ENCODE results near the gene ZNF468. TPM values are rescaled to one million over a fixed set of nuclear protein-coding genes. Genes with fewer than 3 reads are reported as not detected.
A peak's percentile ranks its signal among the peaks of the same experiment; 100 is the strongest.
"Not testable (repeated sequence)": the region's sequence is repeated elsewhere in the genome, so short reads cannot be mapped to it uniquely, and the experiment has no call there.

ZNF468 gene
- polyA plus RNA-seq, 1 donor = 37.2 TPM

- H3K9me3 ChIP-seq (ENCODE audit: control insufficient read depth, low read depth, low read length) = peaks cover 18% of the 10 kb centered on the region
- not testable (repeated sequence) for H3K4me3 ChIP-seq (ENCODE audit: low read length); H3K27me3 ChIP-seq (ENCODE audit: control insufficient read depth, insufficient read depth, low read length); H3K36me3 ChIP-seq (ENCODE audit: control insufficient read depth, insufficient read depth, low read length); H3K4me1 ChIP-seq (ENCODE audit: control insufficient read depth, insufficient read depth, low read length); DNase-seq; H3K27ac ChIP-seq (ENCODE audit: low read length)
- no CpG with 5 or more reads among the region's 5 CpGs for WGBS (ENCODE audit: insufficient coverage, low lambda C conversion rate)
Observed at GRCh38 chr19:52833541-52833940, 23.9 kb downstream of the ZNF468 start.

DNA sequence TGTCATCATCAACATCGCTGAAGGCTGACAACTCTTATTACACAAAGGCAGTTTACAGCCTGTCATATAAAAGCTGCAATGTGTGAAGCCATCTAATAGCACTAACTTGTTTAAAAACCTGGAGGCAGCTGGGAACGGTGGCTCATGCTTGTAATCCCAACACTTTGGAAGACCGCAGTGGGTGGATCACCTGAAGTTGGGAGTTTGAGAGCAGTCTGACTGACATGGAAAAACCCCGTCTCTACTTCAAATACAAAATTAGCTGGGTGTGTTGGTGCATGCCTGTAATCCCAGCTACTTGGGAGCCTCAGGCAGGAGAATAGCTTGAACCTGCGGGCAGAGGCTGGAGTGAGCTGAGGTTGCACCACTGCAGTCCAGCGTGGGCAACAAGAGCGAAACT lies 27.6 kb downstream of the ZNF468 start:
- 100% methylated on average over 2 of the region's 7 CpGs for WGBS (ENCODE audit: insufficient coverage, low lambda C conversion rate)
- H3K9me3 ChIP-seq (ENCODE audit: control insufficient read depth, low read depth, low read length); H3K27ac ChIP-seq (ENCODE audit: low read length); H3K27me3 ChIP-seq (ENCODE audit: control insufficient read depth, insufficient read depth, low read length); H3K4me1 ChIP-seq (ENCODE audit: control insufficient read depth, insufficient read depth, low read length); H3K36me3 ChIP-seq (ENCODE audit: control insufficient read depth, insufficient read depth, low read length); H3K4me3 ChIP-seq (ENCODE audit: low read length); DNase-seq: not testable (repeated sequence)

GRCh38 chr19:52825765-52826164 lies 31.7 kb downstream of the ZNF468 start:
- no CpG with 5 or more reads among the region's 5 CpGs for WGBS (ENCODE audit: insufficient coverage, low lambda C conversion rate)
- H3K27ac ChIP-seq (ENCODE audit: low read length) = no peak overlapping the region
- no peaks in the 10 kb centered on the region for H3K27me3 ChIP-seq (ENCODE audit: control insufficient read depth, insufficient read depth, low read length)
- no peaks in the 10 kb centered on the region for H3K36me3 ChIP-seq (ENCODE audit: control insufficient read depth, insufficient read depth, low read length)
- peaks cover 3% of the 10 kb centered on the region for H3K9me3 ChIP-seq (ENCODE audit: control insufficient read depth, low read depth, low read length)
- H3K4me1 ChIP-seq (ENCODE audit: control insufficient read depth, insufficient read depth, low read length) = no peaks in the 10 kb centered on the region
- no peak overlapping the region for H3K4me3 ChIP-seq (ENCODE audit: low read length)
- no peak for DNase-seq

DNA sequence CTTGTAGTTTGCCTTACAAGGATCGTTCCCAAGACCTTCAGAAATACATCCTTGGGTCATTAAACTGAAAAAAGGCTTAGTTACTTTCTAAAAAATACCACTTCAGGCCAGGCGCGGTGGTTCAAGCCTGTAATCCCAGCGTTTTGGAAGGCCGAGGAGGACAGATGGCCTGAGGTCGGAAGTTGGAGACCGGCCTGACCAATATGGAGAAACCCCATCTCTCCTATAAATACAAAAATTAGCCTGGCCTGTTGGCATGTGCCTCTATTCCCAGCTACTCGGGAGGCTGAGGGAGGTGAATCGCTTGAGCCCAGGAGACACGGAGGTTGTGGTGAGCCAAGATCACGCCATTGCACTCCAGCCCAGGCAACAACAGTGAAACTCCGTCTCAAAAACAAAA lies 33.7 kb downstream of the ZNF468 start:
- Histone ChIP-seq H3K9me3 (ENCODE audit: control insufficient read depth, low read depth, low read length) (peaks cover 3% of the 10 kb centered on the region), H3K4me1 (ENCODE audit: control insufficient read depth, insufficient read depth, low read length) (no peaks in the 10 kb centered on the region), H3K27ac (ENCODE audit: low read length) (no peak overlapping the region), H3K27me3 (ENCODE audit: control insufficient read depth, insufficient read depth, low read length) (no peaks in the 10 kb centered on the region), H3K36me3 (ENCODE audit: control insufficient read depth, insufficient read depth, low read length) (no peaks in the 10 kb centered on the region), H3K4me3 (ENCODE audit: low read length) (no peak overlapping the region)
- DNase-seq = no peak
- 100% methylated on average over 1 of the region's 12 CpGs for WGBS (ENCODE audit: insufficient coverage, low lambda C conversion rate)

GRCh38 chr19:52821204-52821960 lies 36.0 kb downstream of the ZNF468 start, which contains the start of gene ZNF28:
Gene ZNF28, minus strand, starts transcription at chr19:52821633. Its CDS starts 3,675 bp downstream, at chr19:52817958.
- not testable (repeated sequence) for H3K4me1 ChIP-seq (ENCODE audit: control insufficient read depth, insufficient read depth, low read length); H3K27me3 ChIP-seq (ENCODE audit: control insufficient read depth, insufficient read depth, low read length); H3K9me3 ChIP-seq (ENCODE audit: control insufficient read depth, low read depth, low read length)
- Histone ChIP-seq H3K36me3 (ENCODE audit: control insufficient read depth, insufficient read depth, low read length) (peaks cover 13% of the 10 kb centered on the region), H3K27ac (ENCODE audit: low read length) (peak within 1 kb of the TSS; percentile 62), H3K4me3 (ENCODE audit: low read length) (peak within 1 kb of the TSS; percentile 77)
- 56% methylated on average over 2 of the region's 44 CpGs for WGBS (ENCODE audit: insufficient coverage, low lambda C conversion rate)
- DNase-seq = peak; percentile 40 to 70

GRCh38 chr19:52820472-52821203 lies 36.8 kb downstream of the ZNF468 start:
- not testable (repeated sequence) for H3K4me1 ChIP-seq (ENCODE audit: control insufficient read depth, insufficient read depth, low read length); H3K27me3 ChIP-seq (ENCODE audit: control insufficient read depth, insufficient read depth, low read length)
- WGBS (ENCODE audit: insufficient coverage, low lambda C conversion rate) = 0% methylated on average over 1 of the region's 19 CpGs
- Histone ChIP-seq H3K9me3 (ENCODE audit: control insufficient read depth, low read depth, low read length) (peaks cover 10% of the 10 kb centered on the region), H3K4me3 (ENCODE audit: low read length) (peak overlapping the region; percentile 77), H3K27ac (ENCODE audit: low read length) (peak overlapping the region; percentile 62), H3K36me3 (ENCODE audit: control insufficient read depth, insufficient read depth, low read length) (peaks cover 18% of the 10 kb centered on the region)
- peak; percentile 2 to 50 for DNase-seq

DNA sequence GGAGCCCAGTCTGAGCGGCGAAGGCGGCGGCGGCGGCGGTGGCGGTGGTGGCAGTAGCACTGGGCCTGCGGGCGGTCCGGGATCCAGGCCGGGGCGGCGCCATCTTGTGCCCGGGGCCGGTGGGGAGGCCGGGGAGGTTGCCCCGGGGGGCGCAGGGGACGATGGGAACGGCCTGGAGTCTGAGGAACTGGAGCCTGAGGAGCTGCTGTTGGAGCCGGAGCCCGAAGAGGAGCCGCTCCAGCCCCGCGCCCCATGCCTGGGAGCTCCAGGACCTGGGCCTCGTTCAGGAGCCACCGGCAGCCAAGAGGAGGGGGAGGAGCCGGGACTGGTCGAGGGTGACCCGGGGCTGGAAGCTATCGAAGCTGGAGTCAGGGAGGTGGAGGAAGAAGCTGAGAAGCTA lies 47.6 kb downstream of the ZNF468 start:
- Histone ChIP-seq H3K27ac (ENCODE audit: low read length) (no peak overlapping the region), H3K9me3 (ENCODE audit: control insufficient read depth, low read depth, low read length) (peaks cover 41% of the 10 kb centered on the region), H3K4me1 (ENCODE audit: control insufficient read depth, insufficient read depth, low read length) (no peaks in the 10 kb centered on the region), H3K27me3 (ENCODE audit: control insufficient read depth, insufficient read depth, low read length) (no peaks in the 10 kb centered on the region), H3K4me3 (ENCODE audit: low read length) (no peak overlapping the region), H3K36me3 (ENCODE audit: control insufficient read depth, insufficient read depth, low read length) (peaks cover 40% of the 10 kb centered on the region)
- no peak for DNase-seq
- 93% methylated on average over 2 of the region's 32 CpGs for WGBS (ENCODE audit: insufficient coverage, low lambda C conversion rate)

GRCh38 chr19:52799950-52800640 lies 57.3 kb downstream of the ZNF468 start:
- H3K36me3 ChIP-seq (ENCODE audit: control insufficient read depth, insufficient read depth, low read length) = peaks cover 39% of the 10 kb centered on the region
- H3K4me1 ChIP-seq (ENCODE audit: control insufficient read depth, insufficient read depth, low read length); H3K27ac ChIP-seq (ENCODE audit: low read length); H3K4me3 ChIP-seq (ENCODE audit: low read length); H3K27me3 ChIP-seq (ENCODE audit: control insufficient read depth, insufficient read depth, low read length); DNase-seq: not testable (repeated sequence)
- H3K9me3 ChIP-seq (ENCODE audit: control insufficient read depth, low read depth, low read length) = peaks cover 40% of the 10 kb centered on the region
- WGBS (ENCODE audit: insufficient coverage, low lambda C conversion rate) = no CpG with 5 or more reads among the region's 9 CpGs

DNA sequence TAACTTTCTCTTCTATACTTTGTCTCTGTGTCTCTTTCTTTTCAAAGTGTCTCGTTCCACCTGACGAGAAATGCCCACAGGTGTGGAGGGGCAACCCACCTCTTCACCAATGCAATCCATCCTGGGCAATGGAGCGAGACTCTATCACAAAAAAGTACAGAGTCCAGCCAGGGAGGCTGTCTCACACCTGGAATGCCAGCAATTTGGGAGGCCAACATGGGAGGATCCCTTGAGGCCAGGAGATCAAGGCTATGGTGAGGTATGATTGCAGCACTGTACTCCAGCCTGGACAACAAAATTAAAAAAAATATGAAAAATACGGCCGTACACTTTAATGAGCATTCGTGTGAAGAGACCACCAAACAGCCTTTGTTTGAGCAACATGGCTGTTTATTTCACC lies 68.0 kb downstream of the ZNF468 start:
- no peak overlapping the region for H3K27ac ChIP-seq (ENCODE audit: low read length)
- no peak overlapping the region for H3K4me3 ChIP-seq (ENCODE audit: low read length)
- WGBS (ENCODE audit: insufficient coverage, low lambda C conversion rate) = 100% methylated on average over 3 of the region's 6 CpGs

More for the DNA sequence above, 68.0 kb downstream of the ZNF468 start:
- Histone ChIP-seq H3K36me3 (ENCODE audit: control insufficient read depth, insufficient read depth, low read length) (no peaks in the 10 kb centered on the region), H3K4me1 (ENCODE audit: control insufficient read depth, insufficient read depth, low read length) (no peaks in the 10 kb centered on the region), H3K27me3 (ENCODE audit: control insufficient read depth, insufficient read depth, low read length) (no peaks in the 10 kb centered on the region), H3K9me3 (ENCODE audit: control insufficient read depth, low read depth, low read length) (no peaks in the 10 kb centered on the region)
- no peak for DNase-seq

All from large intestine (tissue), 3 donors.